Naive B cell (primary cell): ENCODE measurements around the gene SEL1L2. TPM values are rescaled to one million over a fixed set of nuclear protein-coding genes. Genes with fewer than 3 reads are reported as not detected.

Source experiments
- ATAC-seq, 2 donors: fragments of 150-1000 bp; cut with Tn5 transposase; 2 replicates each; pipeline ENCODE4 v1.10.0; 2021; ENCODE audit warnings: low read depth in 2 of 2, mild to moderate bottlenecking in 2 of 2, moderate library complexity in 2 of 2
- DNase-seq: peaks from one replicate; pipeline ENCODE4 v3.0.0; 2022
- H3K27ac Mint-ChIP-seq, 6 donors: one replicate each; pipeline ENCODE4 v1.8.0; 2020 to 2022; ENCODE audit warnings: mild to moderate bottlenecking in 6 of 6, mixed read lengths in 6 of 6, moderate library complexity in 5 of 6, inconsistent platforms in 2 of 6
- H3K27me3 Mint-ChIP-seq, 3 donors: one replicate each; pipeline ENCODE4 v1.8.0; 2021 to 2022; ENCODE audit warnings: mixed read lengths in 3 of 3, mild to moderate bottlenecking in 1 of 3
- H3K36me3 Mint-ChIP-seq, 2 donors: one replicate each; pipeline ENCODE4 v1.8.0; 2020 to 2022; ENCODE audit warnings: mixed read lengths in 2 of 2, inconsistent platforms in 1 of 2, mild to moderate bottlenecking in 1 of 2
- H3K4me1 Mint-ChIP-seq, 3 donors: one replicate each; pipeline ENCODE4 v1.8.0; 2020 to 2022; ENCODE audit warnings: mixed read lengths in 3 of 3, inconsistent platforms in 1 of 3, mild to moderate bottlenecking in 1 of 3, moderate library complexity in 1 of 3
- H3K4me3 Mint-ChIP-seq, 8 donors: one replicate each; pipeline ENCODE4 v1.8.0; 2020 to 2022; ENCODE audit warnings: mild to moderate bottlenecking in 8 of 8, mixed read lengths in 8 of 8, moderate library complexity in 8 of 8, inconsistent platforms in 2 of 8
- H3K9me3 Mint-ChIP-seq, 7 donors: one replicate each; pipeline ENCODE4 v1.8.0; 2020 to 2022; ENCODE audit warnings: mixed read lengths in 7 of 7, mild to moderate bottlenecking in 5 of 7, inconsistent platforms in 2 of 7, moderate library complexity in 1 of 7
- polyA plus RNA-seq, 6 donors: library from polyadenylated mRNA; unstranded; fragments of 300-500 nt; fragmentation: Illumina TruSeq; gene quantifications; one replicate each; pipeline ENCODE4 v1.2.3, GENCODE V29; 2021; ENCODE audit warnings: low read depth in 6 of 6

SEL1L2 gene
- polyA plus RNA-seq, 6 donors from 2014 or later: not detected

DNA sequence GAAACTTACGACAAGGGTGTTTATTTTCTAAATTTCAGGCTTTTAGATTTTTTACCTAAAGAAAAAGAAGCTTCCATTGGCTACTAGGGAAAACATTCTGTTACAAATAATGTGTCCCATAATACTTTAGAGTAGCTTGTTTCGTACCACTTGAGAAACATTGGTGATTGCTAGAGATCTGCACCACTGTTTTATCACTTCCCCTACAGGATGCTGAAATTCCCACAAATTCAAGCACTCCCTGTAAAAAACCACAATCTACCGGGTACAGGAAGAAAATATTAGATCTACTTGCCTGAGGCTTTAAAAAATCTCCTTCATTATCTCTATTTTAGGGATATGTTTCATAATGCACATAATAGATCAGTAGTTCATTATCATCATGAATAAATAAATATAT, 29.9 kb downstream of the SEL1L2 start:
- DNase-seq (no peak), ATAC-seq (no peak)
- no peak overlapping the region for H3K27ac Mint-ChIP-seq
- no peaks in the 10 kb centered on the region for H3K36me3 Mint-ChIP-seq
- H3K9me3 Mint-ChIP-seq: peaks cover 0 to 6% (median 0%) of the 10 kb centered on the region in 7 donors
- peaks cover 0 to 3% (median 0%) of the 10 kb centered on the region in 3 donors for H3K27me3 Mint-ChIP-seq
- H3K4me1 Mint-ChIP-seq: no peaks in the 10 kb centered on the region
- H3K4me3 Mint-ChIP-seq: no peak overlapping the region

GRCh38 chr20:13960119-13960518, 30.3 kb downstream of the SEL1L2 start:
- ATAC-seq (no peak), DNase-seq (no peak)
- Mint-ChIP-seq H3K9me3 (peaks cover 0 to 6% (median 2%) of the 10 kb centered on the region in 7 donors), H3K27me3 (peaks cover 0 to 2% (median 0%) of the 10 kb centered on the region in 3 donors), H3K27ac (no peak overlapping the region), H3K4me1 (no peaks in the 10 kb centered on the region), H3K36me3 (no peaks in the 10 kb centered on the region), H3K4me3 (no peak overlapping the region)

GRCh38 chr20:13953227-13953626, 37.2 kb downstream of the SEL1L2 start:
- Mint-ChIP-seq H3K4me3 (no peak overlapping the region), H3K27ac (peak overlapping the region in 1 of 6 donors; percentile 42), H3K36me3 (peaks cover 0 to 7% of the 10 kb centered on the region in 2 donors), H3K27me3 (no peaks in the 10 kb centered on the region), H3K4me1 (no peaks in the 10 kb centered on the region), H3K9me3 (peaks cover 0 to 18% (median 14%) of the 10 kb centered on the region in 7 donors)
- ATAC-seq: no peak
- no peak for DNase-seq

DNA sequence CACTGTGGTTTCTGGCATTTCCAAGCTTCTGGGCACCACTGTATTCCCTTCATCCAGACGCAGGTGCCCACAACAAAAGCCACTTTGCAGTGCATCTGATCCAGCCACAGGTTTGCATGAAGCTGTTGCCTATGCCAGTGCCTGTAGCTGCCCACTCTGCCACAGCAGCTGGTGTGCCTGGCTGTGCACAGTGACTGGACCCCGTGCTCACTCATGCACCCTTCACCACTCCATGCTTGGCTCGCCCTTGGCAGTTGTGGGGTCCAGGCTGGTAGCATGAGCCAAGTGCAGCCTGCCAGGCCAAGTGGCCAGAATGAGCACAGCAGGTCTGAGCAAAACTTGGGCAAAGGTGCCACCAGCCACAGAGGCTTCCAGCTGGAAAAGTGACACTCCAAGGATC, 42.7 kb downstream of the SEL1L2 start:
- Mint-ChIP-seq H3K27ac (no peak overlapping the region), H3K9me3 (peaks cover 0 to 15% (median 10%) of the 10 kb centered on the region in 7 donors), H3K36me3 (peaks cover 0 to 7% of the 10 kb centered on the region in 2 donors), H3K27me3 (no peaks in the 10 kb centered on the region), H3K4me1 (no peaks in the 10 kb centered on the region), H3K4me3 (no peak overlapping the region)
- ATAC-seq (no peak), DNase-seq (no peak)

GRCh38 chr20:13941031-13941430, 49.4 kb downstream of the SEL1L2 start:
- Mint-ChIP-seq H3K27ac (no peak overlapping the region), H3K36me3 (no peaks in the 10 kb centered on the region), H3K27me3 (no peaks in the 10 kb centered on the region), H3K9me3 (peaks cover 0 to 6% (median 2%) of the 10 kb centered on the region in 7 donors), H3K4me1 (no peaks in the 10 kb centered on the region), H3K4me3 (no peak overlapping the region)
- DNase-seq (no peak), ATAC-seq (no peak)

DNA sequence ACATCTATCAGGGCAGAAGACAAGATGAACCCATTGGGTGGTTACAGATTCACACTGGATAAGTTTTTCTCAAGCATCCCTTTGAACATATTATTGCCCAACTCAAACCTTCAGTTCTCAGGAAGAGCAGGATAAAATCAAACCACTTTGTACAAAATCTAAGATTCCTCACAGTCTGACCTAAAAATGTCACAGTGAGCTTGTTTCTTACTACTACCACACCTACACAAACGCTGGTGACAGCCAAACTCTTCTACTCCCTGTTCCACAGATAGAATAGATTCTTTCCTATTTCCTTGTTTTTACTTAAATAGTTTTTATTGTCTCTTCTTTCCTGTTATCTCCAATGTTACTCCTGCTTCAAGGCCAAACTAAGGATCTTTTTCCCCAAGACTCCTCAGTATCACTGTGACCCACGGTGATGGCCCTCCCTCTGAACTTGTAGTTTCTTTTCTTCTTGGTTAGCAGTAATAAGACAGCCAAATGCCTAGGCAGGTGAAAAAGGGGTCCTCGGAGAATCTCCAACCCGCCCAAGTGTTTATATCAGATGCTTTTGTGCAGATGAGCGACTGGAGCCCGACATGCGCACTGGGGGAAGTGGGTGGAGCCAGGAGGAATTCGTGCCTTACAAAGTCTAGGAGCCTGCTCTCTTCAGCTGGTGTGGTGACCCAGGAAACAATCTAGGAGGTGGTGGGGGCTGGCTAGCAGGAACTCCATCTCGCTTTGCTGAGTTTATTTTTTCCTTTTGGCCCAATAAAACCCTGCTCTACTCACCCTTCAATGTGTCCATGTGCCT, 53.4 kb downstream of the SEL1L2 start:
- DNase-seq (no peak), ATAC-seq (no peak)
- no peaks in the 10 kb centered on the region for H3K27me3 Mint-ChIP-seq
- peak overlapping the region in 2 of 6 donors; percentile 5 to 64 for H3K27ac Mint-ChIP-seq
- no peaks in the 10 kb centered on the region for H3K36me3 Mint-ChIP-seq
- no peak overlapping the region for H3K4me3 Mint-ChIP-seq
- H3K4me1 Mint-ChIP-seq: no peaks in the 10 kb centered on the region
- H3K9me3 Mint-ChIP-seq: peaks cover 0 to 11% (median 1%) of the 10 kb centered on the region in 7 donors

DNA sequence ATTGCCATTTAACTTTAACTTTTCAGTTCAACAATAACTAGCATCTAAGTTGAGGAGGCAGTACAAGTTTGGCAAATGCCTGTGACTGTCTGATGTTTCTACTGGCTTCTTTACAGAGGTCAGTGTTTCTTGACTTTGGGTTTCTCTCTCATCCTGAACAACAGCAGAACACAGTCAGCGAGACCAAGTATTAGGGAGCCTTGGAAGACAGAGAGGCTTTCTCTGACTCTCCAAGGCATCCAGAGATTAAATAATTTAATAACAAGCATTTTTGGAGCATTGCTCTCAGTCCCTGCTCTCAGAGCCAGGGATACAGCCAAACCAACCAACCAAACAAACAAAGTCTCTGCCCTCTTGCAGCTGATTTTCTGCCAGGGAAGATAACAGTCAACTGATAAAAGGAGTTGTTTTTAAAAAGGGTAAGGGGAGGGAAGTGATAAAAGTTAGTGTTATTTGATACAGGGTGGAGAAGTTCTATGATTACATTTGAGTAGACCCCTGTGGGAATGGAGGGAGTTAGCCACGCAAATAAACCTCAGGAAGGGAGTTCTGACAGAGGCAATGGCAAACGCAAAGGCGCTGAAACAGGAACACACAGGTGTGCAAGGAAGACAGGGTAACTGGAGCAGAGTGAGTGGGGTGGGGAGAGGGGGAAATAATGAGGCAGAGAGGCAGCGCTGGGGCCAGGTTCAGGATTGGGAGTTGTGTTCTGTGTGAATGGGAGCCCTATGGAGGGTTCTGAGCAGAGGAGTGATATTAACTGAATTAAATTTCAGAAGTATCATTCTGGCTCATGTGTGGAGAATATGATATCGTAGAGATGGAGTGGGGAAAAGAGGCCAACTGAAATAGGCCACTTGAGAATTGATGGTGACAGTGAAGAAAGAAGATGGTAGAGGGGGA, 55.2 kb downstream of the SEL1L2 start:
- no peaks in the 10 kb centered on the region for H3K27me3 Mint-ChIP-seq
- DNase-seq (no peak), ATAC-seq (no peak)
- no peak overlapping the region for H3K27ac Mint-ChIP-seq
- H3K9me3 Mint-ChIP-seq: peaks cover 0 to 11% (median 0%) of the 10 kb centered on the region in 7 donors
- no peaks in the 10 kb centered on the region for H3K36me3 Mint-ChIP-seq
- no peak overlapping the region for H3K4me3 Mint-ChIP-seq
- no peaks in the 10 kb centered on the region for H3K4me1 Mint-ChIP-seq

- H3K9me3 Mint-ChIP-seq: no peaks in the 10 kb centered on the region
- no peaks in the 10 kb centered on the region for H3K27me3 Mint-ChIP-seq
- H3K4me1 Mint-ChIP-seq: no peaks in the 10 kb centered on the region
- H3K36me3 Mint-ChIP-seq: no peaks in the 10 kb centered on the region
- no peak overlapping the region for H3K4me3 Mint-ChIP-seq
- no peak for DNase-seq
- no peak overlapping the region for H3K27ac Mint-ChIP-seq
- no peak for ATAC-seq
Measured at GRCh38 chr20:13930281-13930680, 60.1 kb downstream of the SEL1L2 start.

- Mint-ChIP-seq H3K9me3 (no peaks in the 10 kb centered on the region), H3K4me1 (no peaks in the 10 kb centered on the region), H3K27me3 (no peaks in the 10 kb centered on the region), H3K36me3 (no peaks in the 10 kb centered on the region), H3K27ac (no peak overlapping the region), H3K4me3 (no peak overlapping the region)
- no peak for ATAC-seq
- no peak for DNase-seq
Measured at GRCh38 chr20:13929836-13930235, 60.6 kb downstream of the SEL1L2 start.

GRCh38 chr20:13928901-13929300, 61.5 kb downstream of the SEL1L2 start:
- Mint-ChIP-seq H3K36me3 (no peaks in the 10 kb centered on the region), H3K9me3 (no peaks in the 10 kb centered on the region), H3K4me1 (no peaks in the 10 kb centered on the region), H3K27me3 (no peaks in the 10 kb centered on the region), H3K27ac (no peak overlapping the region), H3K4me3 (no peak overlapping the region)
- ATAC-seq (no peak), DNase-seq (no peak)

DNA sequence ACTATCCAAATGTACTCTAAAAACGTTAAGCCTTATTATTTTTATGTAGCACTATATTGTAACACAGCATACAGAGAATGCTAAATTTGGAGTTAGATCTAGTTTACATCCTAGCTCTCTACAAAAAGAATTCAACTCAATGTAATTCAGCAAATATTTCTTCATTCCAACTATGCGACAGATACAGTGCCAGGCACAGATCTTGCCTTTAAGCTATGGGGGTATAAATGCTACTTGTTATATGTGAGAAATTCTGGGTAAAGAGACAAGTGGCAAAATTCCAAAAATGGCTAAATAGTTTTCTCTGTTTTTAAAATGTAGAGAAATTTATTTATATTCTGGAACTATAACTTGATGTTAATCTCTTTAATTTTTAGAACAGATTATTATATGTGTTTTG, 63.2 kb downstream of the SEL1L2 start:
- no peak overlapping the region for H3K27ac Mint-ChIP-seq
- H3K27me3 Mint-ChIP-seq: no peaks in the 10 kb centered on the region
- H3K9me3 Mint-ChIP-seq: no peaks in the 10 kb centered on the region
- no peaks in the 10 kb centered on the region for H3K36me3 Mint-ChIP-seq
- H3K4me3 Mint-ChIP-seq: no peak overlapping the region
- DNase-seq (no peak), ATAC-seq (no peak)
- no peaks in the 10 kb centered on the region for H3K4me1 Mint-ChIP-seq

DNA sequence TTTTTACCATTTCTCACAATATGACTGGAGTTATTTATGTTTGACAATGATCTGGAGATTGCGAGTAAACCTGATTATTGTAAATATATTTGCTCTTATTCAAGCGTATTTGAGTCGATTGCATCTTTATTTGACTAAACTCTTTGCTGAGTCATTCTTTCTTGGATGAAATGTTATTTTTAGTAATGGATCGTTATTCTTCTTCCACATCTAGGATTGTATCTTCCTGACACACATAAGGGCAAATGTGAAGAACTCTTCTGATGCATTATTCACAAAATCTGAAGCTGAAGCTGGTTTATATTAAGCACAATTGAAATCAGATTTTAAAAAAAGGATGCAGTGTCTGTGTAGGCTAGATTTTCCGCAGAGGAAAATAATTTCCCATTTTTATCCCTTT, 68.2 kb downstream of the SEL1L2 start:
- no peak for DNase-seq
- no peak overlapping the region for H3K27ac Mint-ChIP-seq
- no peaks in the 10 kb centered on the region for H3K4me1 Mint-ChIP-seq
- H3K36me3 Mint-ChIP-seq: no peaks in the 10 kb centered on the region
- H3K9me3 Mint-ChIP-seq: no peaks in the 10 kb centered on the region
- H3K4me3 Mint-ChIP-seq: no peak overlapping the region
- ATAC-seq: no peak
- H3K27me3 Mint-ChIP-seq: no peaks in the 10 kb centered on the region

- DNase-seq (no peak), ATAC-seq (no peak)
- H3K9me3 Mint-ChIP-seq: no peaks in the 10 kb centered on the region
- no peak overlapping the region for H3K4me3 Mint-ChIP-seq
- no peaks in the 10 kb centered on the region for H3K27me3 Mint-ChIP-seq
- H3K36me3 Mint-ChIP-seq: no peaks in the 10 kb centered on the region
- no peak overlapping the region for H3K27ac Mint-ChIP-seq
- no peaks in the 10 kb centered on the region for H3K4me1 Mint-ChIP-seq
Measured at GRCh38 chr20:13915284-13915683, 75.1 kb downstream of the SEL1L2 start.

DNA sequence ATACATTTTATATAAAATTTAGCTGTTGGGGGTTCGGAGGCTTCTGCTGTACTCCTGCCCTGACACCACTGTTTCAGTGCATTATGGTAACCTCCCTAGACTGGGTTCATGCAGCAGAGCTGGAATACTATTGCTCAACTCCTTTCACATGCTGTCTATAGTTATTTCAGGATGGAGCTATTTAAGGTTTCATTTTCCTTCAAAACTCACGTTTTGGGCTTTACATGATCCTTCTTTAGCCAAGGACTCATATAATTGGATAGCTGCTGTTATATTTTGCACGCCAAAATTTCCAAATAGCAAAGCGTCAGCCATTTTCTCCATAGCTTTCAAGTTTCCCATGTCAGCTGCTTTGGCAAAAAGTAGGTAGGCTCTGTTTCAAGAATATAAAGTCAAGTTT, 76.8 kb downstream of the SEL1L2 start:
- ATAC-seq: no peak
- Mint-ChIP-seq H3K9me3 (no peaks in the 10 kb centered on the region), H3K27ac (no peak overlapping the region), H3K4me3 (no peak overlapping the region), H3K27me3 (peaks cover 0 to 7% (median 0%) of the 10 kb centered on the region in 3 donors), H3K36me3 (no peaks in the 10 kb centered on the region), H3K4me1 (no peaks in the 10 kb centered on the region)
- DNase-seq: no peak
